Measurements from ENCODE around the gene MED31. TPM values are rescaled to one million over a fixed set of nuclear protein-coding genes. Genes with fewer than 3 reads are reported as not detected.
A peak's percentile ranks its signal among the peaks of the same experiment; 100 is the strongest.

MED31 gene
- total RNA-seq, 5 donors from 2014 or later (not counting 1 experiment from before 2014, with no cell fraction given): 18.9 to 26.3 (median 22.1) TPM

DNA sequence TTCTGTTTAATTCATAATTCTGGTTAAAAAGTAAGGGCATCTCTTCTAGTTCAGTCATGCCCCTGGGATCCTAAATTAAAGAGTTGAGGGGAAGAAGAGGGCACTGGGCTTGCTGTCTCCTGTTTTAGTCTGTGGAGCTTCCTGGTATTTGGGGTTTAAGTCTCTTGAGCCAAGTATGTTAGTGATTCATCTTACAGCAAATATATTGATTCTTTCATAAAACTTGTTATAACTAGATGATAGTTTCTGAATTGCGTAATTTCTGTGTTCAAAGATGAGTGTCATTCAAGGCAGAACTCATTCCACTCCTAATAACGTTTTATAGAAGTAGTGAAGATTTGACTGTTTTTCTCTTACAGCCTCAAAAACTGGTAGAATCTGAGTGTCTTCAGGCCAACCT, 8.8 kb downstream of the MED31 start:
- ATAC-seq (replicated peaks in 1 of 4) (no peak), DNase-seq (no peak)
- Mint-ChIP-seq H3K27me3 (no peaks in the 10 kb centered on the region), H3K4me3 (peak overlapping the region; percentile 92 to 95 (median 95)), H3K36me3 (peaks cover 16% of the 10 kb centered on the region), H3K27ac (peak overlapping the region; percentile 64 to 96), H3K4me1 (peaks cover 65 to 73% (median 73%) of the 10 kb centered on the region in 3 donors), H3K9me3 (no peaks in the 10 kb centered on the region)
- Histone ChIP-seq H3K9me3 (no peaks in the 10 kb centered on the region), H3K4me1 (ENCODE audit: control insufficient read depth in 1 of 2, extremely low read depth in 1 of 2, insufficient read depth in 2 of 2, low read length in 2 of 2) (peaks cover 12 to 35% of the 10 kb centered on the region in 2 experiments), H3K4me3 (ENCODE audit: control insufficient read depth in 1 of 2, extremely low read depth in 1 of 2, low read length in 1 of 2) (no peak overlapping the region), H3K27ac (ENCODE audit: low read length) (peak overlapping the region; percentile 40), H3K36me3 (ENCODE audit: control insufficient read depth in 2 of 2, extremely low read depth in 1 of 2, insufficient read depth in 1 of 2, low read length in 1 of 2) (peaks cover under 1 to 25% of the 10 kb centered on the region in 2 donors), H3K27me3 (replicated peaks in 1 of 2; ENCODE audit: control insufficient read depth in 2 of 2, extremely low read depth in 1 of 2, insufficient read depth in 2 of 2, low read length in 1 of 2) (no peaks in the 10 kb centered on the region)
- ChIA-PET POLR2A (interaction anchor here in 1 of 2 donors (2.7 kb wide), 1 partner anchor 8 kb away, joined by 31 read pairs; the partner anchor contains the start of genes C17orf100 and MED31), CTCF (interaction anchor here in 1 of 2 donors (2.4 kb wide), 1 partner anchor 8 kb away, joined by 10 read pairs; the partner anchor contains the start of genes C17orf100 and MED31)
- no CpG with 5 or more reads among the region's 2 CpGs for WGBS (ENCODE audit: insufficient coverage)

DNA sequence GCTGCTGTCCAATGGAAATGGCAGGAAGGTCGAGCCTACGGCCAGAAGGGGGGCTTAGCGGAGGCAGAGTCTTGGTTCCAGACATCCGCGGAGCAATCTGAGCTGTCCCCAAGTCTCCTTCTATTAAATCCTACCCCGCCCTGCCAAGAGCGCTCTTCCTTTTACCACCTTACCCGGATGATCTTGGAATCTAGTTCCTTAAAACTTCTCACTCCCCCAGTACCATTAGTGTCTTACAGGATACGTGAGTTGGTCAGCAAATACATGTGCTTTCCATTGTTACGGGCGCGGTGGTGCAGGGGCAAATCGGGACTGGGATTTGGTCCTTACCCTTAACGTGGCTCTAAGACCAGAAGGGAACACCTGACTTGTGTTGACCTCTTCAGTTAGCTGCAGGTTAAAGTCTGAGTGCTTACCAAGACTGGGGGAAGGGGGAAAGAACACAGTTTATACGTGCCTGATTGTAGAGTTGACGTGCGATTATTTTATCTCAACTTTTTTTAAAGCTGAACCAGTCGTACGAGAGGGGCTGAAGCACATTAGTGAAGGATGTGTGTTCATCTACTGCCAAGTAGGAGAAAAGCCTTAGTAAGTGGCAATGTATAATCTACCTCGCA, 10.1 kb downstream of the MED31 start:
- Histone ChIP-seq H3K27me3 (replicated peaks in 1 of 2; ENCODE audit: control insufficient read depth in 2 of 2, extremely low read depth in 1 of 2, insufficient read depth in 2 of 2, low read length in 1 of 2) (no peaks in the 10 kb centered on the region), H3K4me1 (ENCODE audit: control insufficient read depth in 1 of 2, extremely low read depth in 1 of 2, insufficient read depth in 2 of 2, low read length in 2 of 2) (peaks cover 12 to 37% of the 10 kb centered on the region in 2 experiments), H3K9me3 (no peaks in the 10 kb centered on the region), H3K36me3 (ENCODE audit: control insufficient read depth in 2 of 2, extremely low read depth in 1 of 2, insufficient read depth in 1 of 2, low read length in 1 of 2) (peaks cover 6 to 20% of the 10 kb centered on the region in 2 donors), H3K27ac (ENCODE audit: low read length) (peak overlapping the region; percentile 80), H3K4me3 (ENCODE audit: control insufficient read depth in 1 of 2, extremely low read depth in 1 of 2, low read length in 1 of 2) (peak overlapping the region; percentile 89 to 98)
- Mint-ChIP-seq H3K27me3 (no peaks in the 10 kb centered on the region), H3K4me1 (peaks cover 56 to 73% (median 62%) of the 10 kb centered on the region in 3 donors), H3K9me3 (no peaks in the 10 kb centered on the region), H3K36me3 (peaks cover 15% of the 10 kb centered on the region), H3K27ac (peak overlapping the region; percentile 96 to 97), H3K4me3 (peak overlapping the region; percentile 92 to 95 (median 95))
- peak in 1 of 35 experiments; percentile 33 for DNase-seq
- CTCF ChIA-PET: interaction anchor here in 1 of 2 donors (1.2 to 2.4 kb wide), 2 partner anchors 9 to 363 kb away, joined by 5 to 10 read pairs; partner anchors contain the start of genes C17orf100 and MED31
- POLR2A ChIA-PET: interaction anchor here in 1 of 2 donors (0.9 to 2.7 kb wide), 2 partner anchors 10 to 13 kb away, joined by 4 to 31 read pairs; partner anchors contain the start of genes C17orf100 and MED31
- ATAC-seq (replicated peaks in 1 of 4): peak in 2 of 4 experiments; percentile 2 to 9
- WGBS (ENCODE audit: insufficient coverage): 3% methylated on average over 11 of the region's 20 CpGs

- H3K4me3 Mint-ChIP-seq: peak within 1 kb of the TSS; percentile 92 to 95 (median 95)
- H3K36me3 ChIP-seq (ENCODE audit: control insufficient read depth in 2 of 2, extremely low read depth in 1 of 2, insufficient read depth in 1 of 2, low read length in 1 of 2): peaks cover 6 to 20% of the 10 kb centered on the region in 2 donors
- DNase-seq: peak; percentile 63 to 94 (median 82)
These were observed 10.7 kb downstream of the MED31 start, which contains the start of the genes KIAA0753 and TXNDC17 for GRCh38 chr17:6640536-6641246. Gene KIAA0753, minus strand, starts transcription at chr17:6640711. Its CDS starts 5,608 bp downstream, at chr17:6635103. Gene TXNDC17, plus strand, starts transcription at chr17:6641060. Its CDS starts 23 bp downstream, at chr17:6641083.

DNA sequence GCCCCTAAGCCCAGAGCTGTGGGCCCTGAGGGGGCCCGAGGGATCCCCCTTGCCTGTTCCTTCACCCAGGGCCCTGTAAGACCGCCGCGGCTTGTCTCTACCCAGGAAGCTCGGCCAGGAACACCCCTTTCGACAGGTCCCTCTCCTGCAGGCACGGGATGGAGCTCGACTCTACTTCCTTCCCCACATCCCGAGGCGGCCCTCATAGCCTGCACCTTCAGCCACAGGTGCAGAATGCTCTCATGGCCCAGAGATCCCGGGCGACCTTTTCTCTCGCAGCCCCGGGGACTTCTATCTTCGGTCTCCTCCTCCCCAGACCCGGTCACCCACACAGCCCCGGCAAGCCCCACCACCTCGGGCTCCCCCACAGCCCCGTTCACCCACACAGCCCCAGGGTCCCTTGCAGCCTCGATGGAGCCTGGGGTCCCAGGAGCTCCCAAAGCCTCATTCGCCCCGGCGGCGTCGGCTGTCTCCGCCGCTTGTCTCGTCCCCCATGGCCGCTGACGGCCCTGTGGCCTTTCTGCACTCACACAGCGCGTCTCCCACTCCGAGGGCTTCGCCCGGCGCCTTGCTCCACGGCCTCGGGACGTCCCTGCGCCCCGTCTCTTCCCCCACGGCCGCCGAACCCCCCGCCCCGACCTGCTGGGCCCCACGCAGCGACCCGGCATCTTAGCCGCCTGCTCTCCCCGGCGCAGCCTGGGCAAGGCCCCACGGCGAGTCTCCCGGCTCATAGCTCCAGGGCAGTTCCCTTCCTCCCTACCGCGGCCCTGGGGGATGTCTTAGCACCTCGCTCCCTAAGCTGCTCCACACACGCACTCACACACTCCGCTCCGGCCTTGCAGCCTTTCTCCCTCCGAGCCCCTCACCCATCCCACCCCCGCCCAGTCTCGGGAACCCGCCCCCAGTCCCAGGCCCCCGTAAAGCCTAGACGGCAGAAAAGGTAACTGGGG, 11.5 kb downstream of the MED31 start:
- DNase-seq: peak in 7 of 35 experiments; percentile 18 to 53 (median 22)
- H3K4me3 Mint-ChIP-seq: peak overlapping the region; percentile 92 to 95 (median 95)
- under 1% methylated on average over 63 of the region's 67 CpGs for WGBS (ENCODE audit: insufficient coverage)

More at GRCh38 chr17:6640536-6641246, 10.7 kb downstream of the MED31 start, which contains the start of the genes KIAA0753 and TXNDC17:
- Mint-ChIP-seq H3K9me3 (no peaks in the 10 kb centered on the region), H3K27ac (peak within 1 kb of the TSS; percentile 96 to 97), H3K36me3 (peaks cover 11% of the 10 kb centered on the region), H3K4me1 (peaks cover 50 to 66% (median 58%) of the 10 kb centered on the region in 3 donors), H3K27me3 (no peaks in the 10 kb centered on the region)
- ChIA-PET CTCF (interaction anchor here in 1 of 2 donors (0.7 to 2.4 kb wide), 3 partner anchors 10 to 17 kb away, joined by 3 to 10 read pairs (median 4); partner anchors contain the start of genes C17orf100 and MED31), POLR2A (interaction anchor here in 1 of 2 donors (0.9 to 2.7 kb wide), 2 partner anchors 10 to 13 kb away, joined by 4 to 31 read pairs; partner anchors contain the start of genes C17orf100 and MED31)
- Histone ChIP-seq H3K4me1 (ENCODE audit: control insufficient read depth in 1 of 2, extremely low read depth in 1 of 2, insufficient read depth in 2 of 2, low read length in 2 of 2) (peaks cover 12 to 37% of the 10 kb centered on the region in 2 experiments), H3K9me3 (no peaks in the 10 kb centered on the region), H3K27ac (ENCODE audit: low read length) (peak within 1 kb of the TSS; percentile 80), H3K27me3 (replicated peaks in 1 of 2; ENCODE audit: control insufficient read depth in 2 of 2, extremely low read depth in 1 of 2, insufficient read depth in 2 of 2, low read length in 1 of 2) (no peaks in the 10 kb centered on the region), H3K4me3 (ENCODE audit: control insufficient read depth in 1 of 2, extremely low read depth in 1 of 2, low read length in 1 of 2) (peak within 1 kb of the TSS; percentile 89 to 98)
- 0% methylated on average over 52 of the region's 52 CpGs for WGBS (ENCODE audit: insufficient coverage)
- peak; percentile 91 to 96 (median 94) for ATAC-seq (replicated peaks in 1 of 4)

GRCh38 chr17:6639014-6639585, 12.3 kb downstream of the MED31 start:
- WGBS (ENCODE audit: insufficient coverage): 59% methylated on average over 14 of the region's 15 CpGs
- no peaks in the 10 kb centered on the region for H3K27me3 ChIP-seq (replicated peaks in 1 of 2; ENCODE audit: control insufficient read depth in 2 of 2, extremely low read depth in 1 of 2, insufficient read depth in 2 of 2, low read length in 1 of 2)
- DNase-seq (no peak), ATAC-seq (replicated peaks in 1 of 4) (no peak)
- no peaks in the 10 kb centered on the region for H3K9me3 ChIP-seq
- CTCF ChIA-PET: no interaction called here
- H3K4me3 ChIP-seq (ENCODE audit: control insufficient read depth in 1 of 2, extremely low read depth in 1 of 2, low read length in 1 of 2): peak overlapping the region; percentile 89 to 98
- Mint-ChIP-seq H3K9me3 (no peaks in the 10 kb centered on the region), H3K4me1 (peaks cover 45 to 56% (median 49%) of the 10 kb centered on the region in 3 donors), H3K4me3 (peak overlapping the region; percentile 92 to 95 (median 95)), H3K36me3 (peaks cover 5% of the 10 kb centered on the region), H3K27me3 (no peaks in the 10 kb centered on the region), H3K27ac (peak overlapping the region in 1 of 2 donors; percentile 31)
- POLR2A ChIA-PET: no interaction called here
- no peak overlapping the region for H3K27ac ChIP-seq (ENCODE audit: low read length)
- H3K4me1 ChIP-seq (ENCODE audit: control insufficient read depth in 1 of 2, extremely low read depth in 1 of 2, insufficient read depth in 2 of 2, low read length in 2 of 2): peaks cover 12 to 37% of the 10 kb centered on the region in 2 experiments
- peaks cover 6 to 17% of the 10 kb centered on the region in 2 donors for H3K36me3 ChIP-seq (ENCODE audit: control insufficient read depth in 2 of 2, extremely low read depth in 1 of 2, insufficient read depth in 1 of 2, low read length in 1 of 2)

More for the DNA sequence above, 11.5 kb downstream of the MED31 start:
- Mint-ChIP-seq H3K27me3 (no peaks in the 10 kb centered on the region), H3K36me3 (peaks cover 6% of the 10 kb centered on the region), H3K27ac (peak overlapping the region in 1 of 2 donors; percentile 96), H3K4me1 (peaks cover 47 to 62% (median 56%) of the 10 kb centered on the region in 3 donors), H3K9me3 (no peaks in the 10 kb centered on the region)
- H3K27me3 ChIP-seq (replicated peaks in 1 of 2; ENCODE audit: control insufficient read depth in 2 of 2, extremely low read depth in 1 of 2, insufficient read depth in 2 of 2, low read length in 1 of 2): no peaks in the 10 kb centered on the region
- CTCF ChIA-PET: interaction anchor here (0.6 to 1.0 kb wide), 3 partner anchors 11 to 63 kb away, joined by 3 to 4 read pairs (median 3); partner anchors contain the start of gene MED31 (in 1 of the 2)
- POLR2A ChIA-PET: interaction anchor here in 1 of 2 donors (2.7 kb wide), 1 partner anchor 11 kb away, joined by 31 read pairs; the partner anchor contains the start of genes C17orf100 and MED31
- H3K9me3 ChIP-seq: no peaks in the 10 kb centered on the region
- H3K4me1 ChIP-seq (ENCODE audit: control insufficient read depth in 1 of 2, extremely low read depth in 1 of 2, insufficient read depth in 2 of 2, low read length in 2 of 2): peaks cover 12 to 37% of the 10 kb centered on the region in 2 experiments
- ATAC-seq (replicated peaks in 1 of 4): peak; percentile 12 to 28 (median 22)
- H3K27ac ChIP-seq (ENCODE audit: low read length): peak overlapping the region; percentile 80
- H3K36me3 ChIP-seq (ENCODE audit: control insufficient read depth in 2 of 2, extremely low read depth in 1 of 2, insufficient read depth in 1 of 2, low read length in 1 of 2): peaks cover 6 to 15% of the 10 kb centered on the region in 2 donors
- peak overlapping the region; percentile 89 to 98 for H3K4me3 ChIP-seq (ENCODE audit: control insufficient read depth in 1 of 2, extremely low read depth in 1 of 2, low read length in 1 of 2)

All from T-cell (primary cell).